PC-9 (cell line): ENCODE measurements around the gene MUC16.

Experiments used
- EZH2 ChIP-seq: fragments of 200-600 bp; sonication (generic); IDR thresholded peaks from 2 replicates; pipeline ENCODE4 v1.8.0; 2017; ENCODE audit warnings: antibody characterized with exemption, low read depth
- TF ChIP-seq, protein P1 (sequence below): fragments of 200-600 bp; sonication (generic); conservative IDR thresholded peaks from 2 replicates; pipeline ENCODE4 v1.6.1; 2017; ENCODE audit warnings: mixed run types, antibody characterized with exemption, mild to moderate bottlenecking, moderate library complexity

DNA sequence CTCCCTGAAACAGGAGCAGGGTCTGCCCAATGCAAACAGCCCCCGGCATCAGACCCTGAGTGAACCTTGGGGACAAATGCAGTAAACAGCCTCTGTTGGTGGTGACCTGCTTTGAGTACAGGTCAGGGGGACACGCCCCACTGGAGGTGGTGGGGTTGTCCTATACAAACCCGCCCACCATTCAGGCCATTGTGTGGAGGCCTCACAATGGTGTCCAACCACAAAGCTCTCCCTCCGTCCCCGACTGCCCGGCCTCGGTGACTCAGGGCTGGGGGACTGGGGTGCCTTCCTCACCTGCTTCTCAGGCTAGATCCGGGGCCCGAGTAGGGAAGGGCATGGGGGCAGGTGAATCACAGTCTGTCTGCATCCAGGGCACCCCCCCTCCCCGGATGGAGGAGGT lies 1.5 kb downstream of the MUC16 start:
- TF ChIP-seq, protein P1, sequence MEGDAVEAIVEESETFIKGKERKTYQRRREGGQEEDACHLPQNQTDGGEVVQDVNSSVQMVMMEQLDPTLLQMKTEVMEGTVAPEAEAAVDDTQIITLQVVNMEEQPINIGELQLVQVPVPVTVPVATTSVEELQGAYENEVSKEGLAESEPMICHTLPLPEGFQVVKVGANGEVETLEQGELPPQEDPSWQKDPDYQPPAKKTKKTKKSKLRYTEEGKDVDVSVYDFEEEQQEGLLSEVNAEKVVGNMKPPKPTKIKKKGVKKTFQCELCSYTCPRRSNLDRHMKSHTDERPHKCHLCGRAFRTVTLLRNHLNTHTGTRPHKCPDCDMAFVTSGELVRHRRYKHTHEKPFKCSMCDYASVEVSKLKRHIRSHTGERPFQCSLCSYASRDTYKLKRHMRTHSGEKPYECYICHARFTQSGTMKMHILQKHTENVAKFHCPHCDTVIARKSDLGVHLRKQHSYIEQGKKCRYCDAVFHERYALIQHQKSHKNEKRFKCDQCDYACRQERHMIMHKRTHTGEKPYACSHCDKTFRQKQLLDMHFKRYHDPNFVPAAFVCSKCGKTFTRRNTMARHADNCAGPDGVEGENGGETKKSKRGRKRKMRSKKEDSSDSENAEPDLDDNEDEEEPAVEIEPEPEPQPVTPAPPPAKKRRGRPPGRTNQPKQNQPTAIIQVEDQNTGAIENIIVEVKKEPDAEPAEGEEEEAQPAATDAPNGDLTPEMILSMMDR, result no peak
- TF ChIP-seq EZH2, result no peak
